ENCODE data around the gene IFNL2. TPM values are rescaled to one million over a fixed set of nuclear protein-coding genes. Genes with fewer than 3 reads are reported as not detected.

IFNL2 gene
- total and polyA plus RNA-seq, 2 of the 4 experiments (the other 2 are of a cell fraction): not detected

GRCh38 chr19:39251081-39251480 is 17.1 kb upstream of the IFNL2 start:
- Histone ChIP-seq H3K14ac (replicated peaks; ENCODE audit: low read depth, low read length) (no peak overlapping the region), H2BK15ac (ENCODE audit: low read depth, low read length) (no peak overlapping the region), H3K9me1 (ENCODE audit: insufficient read depth, low read length) (no peaks in the 10 kb centered on the region), H2AK9ac (replicated peaks; ENCODE audit: low read depth, low read length, poor library complexity) (no peak overlapping the region), H3K4me2 (ENCODE audit: low read depth, low read length) (no peak overlapping the region), H3K27ac (ENCODE audit: insufficient read depth, low read length) (no peak overlapping the region), H3K9ac (ENCODE audit: low read depth, low read length) (no peak overlapping the region), H2AK5ac (ENCODE audit: low read depth, low read length) (no peak overlapping the region), H2BK20ac (ENCODE audit: low read depth, low read length) (no peak overlapping the region), H4K91ac (ENCODE audit: insufficient read depth, low read depth, low read length) (no peak overlapping the region), H3K79me1 (ENCODE audit: low read depth in 1 of 2, low read length in 2 of 2) (no peaks in the 10 kb centered on the region), H3K9me3 (ENCODE audit: control insufficient read depth, insufficient read depth, low read length) (peaks cover 2% of the 10 kb centered on the region; the same call in 1 of the 2 replicates), H3K56ac (ENCODE audit: extremely low read depth, insufficient read depth, low read length) (no peak overlapping the region), H3K36me3 (ENCODE audit: control insufficient read depth, insufficient read depth, low read length) (no peaks in the 10 kb centered on the region), H4K8ac (ENCODE audit: low read depth in 2 of 2, low read length in 2 of 2) (no peak overlapping the region), H2BK5ac (ENCODE audit: low read depth, low read length, poor library complexity, severe bottlenecking) (no peak overlapping the region), H3K23ac (ENCODE audit: low read depth, low read length) (no peak overlapping the region), H3K4ac (ENCODE audit: low read depth, low read length) (no peak overlapping the region), H3K27me3 (ENCODE audit: control insufficient read depth, insufficient read depth, low read length) (peaks cover 55% of the 10 kb centered on the region), H3K4me1 (ENCODE audit: control insufficient read depth, insufficient read depth, low read length) (no peaks in the 10 kb centered on the region), H3K18ac (ENCODE audit: low read depth, low read length) (no peak overlapping the region), H3K4me3 (ENCODE audit: insufficient read depth, low read depth, low read length) (no peak overlapping the region), H2AFZ (replicated peaks; ENCODE audit: low read length, poor library complexity) (no peak overlapping the region), H4K20me1 (ENCODE audit: insufficient read depth, low read length) (no peaks in the 10 kb centered on the region), H2BK120ac (ENCODE audit: low read depth, low read length) (no peak overlapping the region), H4K5ac (ENCODE audit: low read depth, low read length) (no peak overlapping the region)
- no TSS peak for BruUV-seq (replicated peaks)
- dilution Hi-C loops (cut with HindIII; ENCODE audit: low sequenced_read_pairs, unreplicated experiment) (no loop called here), intact Hi-C loops (cut with micrococcal nuclease) (no loop called here), in situ Hi-C loops (cut with MboI; ENCODE audit: low sequenced_read_pairs) (no loop called here)
- no peak for ATAC-seq (ENCODE audit: low read depth)
- CTCF ChIA-PET: no interaction called here
- WGBS, 2 experiments (ENCODE audit: extremely low coverage in 2 of 2, insufficient read length in 1 of 2): no CpG with 5 or more reads among the region's 5 CpGs
- TF ChIP-seq CHD1 (IDR thresholded peaks at IDR 0.05; ENCODE audit: low read depth, low read length) (no peak), MAFK (IDR thresholded peaks at IDR 0.05; ENCODE audit: low read depth, low read length) (no peak), SMC3 (IDR thresholded peaks at IDR 0.05; ENCODE audit: low read depth, low read length) (no peak), RFX5 (IDR thresholded peaks at IDR 0.05; ENCODE audit: low read depth, low read length) (no peak), NFE2L2 (IDR thresholded peaks at IDR 0.05; ENCODE audit: low read depth, low read length) (no peak)
- DNase-seq: no peak
- POLR2A ChIA-PET (ENCODE audit: unreplicated experiment): no interaction called here
